Muscle of back (tissue), 11 donors: ENCODE measurements around the gene CORO2B. TPM values are rescaled to one million over a fixed set of nuclear protein-coding genes. Genes with fewer than 3 reads are reported as not detected.
A peak's percentile ranks its signal among the peaks of the same experiment; 100 is the strongest.

Source experiments
- DNase-seq, 3 donors: peaks; one replicate each; pipeline versions ENCODE4 v3.0.0 to v3.0.0-alpha.2; 2013
- polyA plus RNA-seq, 10 donors: library from polyadenylated mRNA; unstranded; fragments of 120-200 nt; gene quantifications; one replicate each; pipeline ENCODE4 v1.2.1, GENCODE V29; 2013; ENCODE audit not compliant: insufficient read length in 10 of 10

CORO2B gene
- polyA plus RNA-seq, 10 donors: 4.9 to 7.5 (median 6.0) TPM

DNA sequence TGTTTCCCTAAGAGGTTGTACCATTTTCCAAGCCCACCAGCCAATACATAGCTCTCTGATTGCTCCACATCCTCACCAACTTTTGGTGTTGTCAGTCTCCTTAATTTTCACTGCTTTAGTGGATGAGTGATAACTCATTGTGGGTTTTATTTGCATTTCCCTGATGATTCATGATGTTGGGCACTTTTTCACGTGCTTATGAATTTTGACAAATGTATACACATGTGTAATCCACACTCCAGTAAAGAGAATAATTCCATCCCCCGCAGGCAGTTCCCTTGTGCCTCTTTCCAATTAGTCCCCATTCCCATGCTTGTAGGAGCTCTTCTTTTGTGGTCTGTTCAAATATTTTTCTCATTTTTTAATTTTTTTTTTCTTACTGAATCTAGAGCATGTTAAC lies 189.5 kb downstream of the CORO2B start:
- DNase-seq: no peak

GRCh38 chr15:68769702-68770101 lies 190.9 kb downstream of the CORO2B start:
- DNase-seq: no peak

DNA sequence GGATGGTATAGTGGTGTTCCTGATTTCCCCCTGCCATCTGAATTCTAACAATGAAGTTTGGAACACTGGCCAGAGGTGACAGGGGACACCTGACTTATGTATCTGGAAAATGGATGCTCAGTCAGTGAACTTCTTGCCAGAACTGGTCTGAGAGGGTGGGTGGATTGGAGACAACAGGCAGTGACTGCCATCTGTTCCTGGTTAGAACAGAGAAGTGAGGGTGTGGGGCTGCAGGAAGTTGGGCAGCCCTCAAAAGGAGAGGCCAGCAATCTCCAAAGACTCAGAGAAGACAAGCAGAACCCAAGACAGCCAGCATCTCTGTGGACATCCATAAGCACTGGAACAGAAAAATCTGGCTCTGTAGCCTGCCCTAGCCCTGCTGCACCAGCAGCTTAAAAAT lies 191.4 kb downstream of the CORO2B start:
- no peak for DNase-seq

- DNase-seq: no peak
Observed at GRCh38 chr15:68773036-68773435, 194.2 kb downstream of the CORO2B start.

- DNase-seq: no peak
Observed at GRCh38 chr15:68774120-68774519, 195.3 kb downstream of the CORO2B start.

DNA sequence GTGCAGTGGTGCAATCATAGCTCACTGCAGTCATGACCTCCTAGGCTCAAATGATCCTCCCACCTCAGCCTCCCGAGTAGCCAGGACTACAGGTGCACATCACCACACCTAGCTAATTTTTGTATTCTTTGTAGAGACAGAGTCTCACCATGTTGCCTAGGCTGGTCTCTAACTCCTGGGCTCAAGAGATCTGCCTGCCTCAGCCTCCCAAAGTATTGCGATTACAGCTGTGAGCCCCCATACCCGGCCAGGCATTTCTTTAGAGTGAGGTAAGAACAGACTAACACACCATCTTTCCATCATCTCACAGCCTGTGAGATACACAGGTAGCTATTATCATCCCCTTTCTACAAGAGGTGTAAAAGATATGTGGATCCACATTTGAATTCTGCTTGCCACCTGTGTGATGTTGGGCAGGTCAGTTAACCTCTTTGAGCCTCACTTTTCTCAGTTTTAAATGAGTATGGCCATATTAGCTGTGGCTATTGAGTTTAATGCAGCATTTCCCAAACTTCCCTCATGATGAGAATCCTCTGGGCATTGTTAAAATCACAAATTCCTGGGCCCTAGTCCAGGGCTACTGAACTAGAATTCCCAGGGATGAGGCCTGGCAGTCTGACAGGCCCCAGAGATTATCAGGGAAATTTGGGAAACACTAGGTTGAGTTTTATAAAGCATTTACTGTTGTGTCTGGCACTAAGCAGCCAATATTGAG lies 195.9 kb downstream of the CORO2B start:
- DNase-seq: peak in 1 of 3 donors; percentile 55

- no peak for DNase-seq
Observed at GRCh38 chr15:68775236-68775577, 196.4 kb downstream of the CORO2B start.

- peak; percentile 72 to 95 (median 89) for DNase-seq
Observed at GRCh38 chr15:68775671-68776476, 197.1 kb downstream of the CORO2B start.

GRCh38 chr15:68776477-68777270 lies 197.9 kb downstream of the CORO2B start:
- no peak for DNase-seq

Other genes starting within 250 kb of the CORO2B start
- 10 to 100 TPM in 1 of 10 donors, 1 to 10 TPM in 9; 2.2 to 10.9 (median 5.7) TPM for gene ITGA11, start 146.8 kb upstream of the CORO2B start, polyA plus RNA-seq
- 100 to 1,000 TPM; 155 to 212 (median 171) TPM for gene ANP32A, start 241.9 kb downstream of the CORO2B start, polyA plus RNA-seq